ENCODE measurements around the gene CCDC12. TPM values are rescaled to one million over a fixed set of nuclear protein-coding genes. Genes with fewer than 3 reads are reported as not detected.
A peak's percentile ranks its signal among the peaks of the same experiment; 100 is the strongest.

Gene CCDC12
- total and polyA plus RNA-seq, 9 of the 15 experiments (the other 6 are each of a cell fraction or from before 2014, with no cell fraction given) = 8.9 to 201 (median 86.9) TPM

- TF ChIP-seq, protein P1, sequence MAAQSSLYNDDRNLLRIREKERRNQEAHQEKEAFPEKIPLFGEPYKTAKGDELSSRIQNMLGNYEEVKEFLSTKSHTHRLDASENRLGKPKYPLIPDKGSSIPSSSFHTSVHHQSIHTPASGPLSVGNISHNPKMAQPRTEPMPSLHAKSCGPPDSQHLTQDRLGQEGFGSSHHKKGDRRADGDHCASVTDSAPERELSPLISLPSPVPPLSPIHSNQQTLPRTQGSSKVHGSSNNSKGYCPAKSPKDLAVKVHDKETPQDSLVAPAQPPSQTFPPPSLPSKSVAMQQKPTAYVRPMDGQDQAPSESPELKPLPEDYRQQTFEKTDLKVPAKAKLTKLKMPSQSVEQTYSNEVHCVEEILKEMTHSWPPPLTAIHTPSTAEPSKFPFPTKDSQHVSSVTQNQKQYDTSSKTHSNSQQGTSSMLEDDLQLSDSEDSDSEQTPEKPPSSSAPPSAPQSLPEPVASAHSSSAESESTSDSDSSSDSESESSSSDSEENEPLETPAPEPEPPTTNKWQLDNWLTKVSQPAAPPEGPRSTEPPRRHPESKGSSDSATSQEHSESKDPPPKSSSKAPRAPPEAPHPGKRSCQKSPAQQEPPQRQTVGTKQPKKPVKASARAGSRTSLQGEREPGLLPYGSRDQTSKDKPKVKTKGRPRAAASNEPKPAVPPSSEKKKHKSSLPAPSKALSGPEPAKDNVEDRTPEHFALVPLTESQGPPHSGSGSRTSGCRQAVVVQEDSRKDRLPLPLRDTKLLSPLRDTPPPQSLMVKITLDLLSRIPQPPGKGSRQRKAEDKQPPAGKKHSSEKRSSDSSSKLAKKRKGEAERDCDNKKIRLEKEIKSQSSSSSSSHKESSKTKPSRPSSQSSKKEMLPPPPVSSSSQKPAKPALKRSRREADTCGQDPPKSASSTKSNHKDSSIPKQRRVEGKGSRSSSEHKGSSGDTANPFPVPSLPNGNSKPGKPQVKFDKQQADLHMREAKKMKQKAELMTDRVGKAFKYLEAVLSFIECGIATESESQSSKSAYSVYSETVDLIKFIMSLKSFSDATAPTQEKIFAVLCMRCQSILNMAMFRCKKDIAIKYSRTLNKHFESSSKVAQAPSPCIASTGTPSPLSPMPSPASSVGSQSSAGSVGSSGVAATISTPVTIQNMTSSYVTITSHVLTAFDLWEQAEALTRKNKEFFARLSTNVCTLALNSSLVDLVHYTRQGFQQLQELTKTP (IDR thresholded peaks at IDR 0.05; ENCODE audit: low read depth in 1 of 2, partially characterized antibody in 2 of 2) = peak in 1 of 2 experiments; percentile 75
- peak; percentile 66 for TF ChIP-seq ZFX (CRISPR knock-in tag; IDR thresholded peaks at IDR 0.05)
- peak; percentile 51; the same call in 1 of the 2 replicates for TF ChIP-seq RAD51 (IDR thresholded peaks at IDR 0.05; ENCODE audit: borderline replicate concordance, low read depth)
- no peak; the same call in none of the 2 replicates for TF ChIP-seq CTBP1 (IDR thresholded peaks at IDR 0.05; ENCODE audit: borderline replicate concordance)
- TF ChIP-seq USF1 (CRISPR knock-in tag; IDR thresholded peaks at IDR 0.05) = no peak; the same call in 1 of the 2 replicates
- TF ChIP-seq ZNF143 (CRISPR knock-in tag; IDR thresholded peaks at IDR 0.05) = peak; percentile 76
- TF ChIP-seq ZKSCAN1 (IDR thresholded peaks at IDR 0.05; ENCODE audit: low read depth, low read length) = peak; percentile 48; the same call in 1 of the 2 replicates
- peak; percentile 93 for TF ChIP-seq RBFOX2 (IDR thresholded peaks at IDR 0.05; ENCODE audit: low read depth, low read length)
- TF ChIP-seq FOS (IDR thresholded peaks at IDR 0.05; ENCODE audit: extremely low read depth, insufficient read length) = peak; percentile 57
- no peak for TF ChIP-seq PCBP2 (IDR thresholded peaks at IDR 0.05; ENCODE audit: low read depth, low read length, poor library complexity, severe bottlenecking)
- TF ChIP-seq KDM5B (IDR thresholded peaks at IDR 0.05; ENCODE audit: insufficient replicate concordance, low read depth, low read length) = peak; percentile 88
- peak; percentile 99 for TF ChIP-seq RBBP5 (IDR thresholded peaks at IDR 0.05; ENCODE audit: borderline replicate concordance, insufficient read depth, low read length, poor library complexity, severe bottlenecking)
- TF ChIP-seq RUNX1 (IDR thresholded peaks at IDR 0.05; ENCODE audit: low read depth) = peak; percentile 35; the same call in 1 of the 2 replicates
- no peak for TF ChIP-seq RFX1 (IDR thresholded peaks at IDR 0.05)
- TF ChIP-seq HSF4 (CRISPR knock-in tag; IDR thresholded peaks at IDR 0.05; ENCODE audit: borderline replicate concordance) = no peak
- TF ChIP-seq THRAP3 (IDR thresholded peaks at IDR 0.05; ENCODE audit: borderline replicate concordance) = no peak
- TF ChIP-seq ARID4B (CRISPR knock-in tag; IDR thresholded peaks at IDR 0.05) = peak; percentile 58
Measured at GRCh38 chr3:46976326-46977190, at the start of gene CCDC12 (continued).
